Hematopoietic multipotent progenitor cell treated with erythropoietin and hydrocortisone succinate and interleukin-3 and kit ligand, for 6 days (in vitro differentiated cells): ENCODE measurements around the gene CACNA1H.
"Not testable (repeated sequence)": the region's sequence is repeated elsewhere in the genome, so short reads cannot be mapped to it uniquely, and the experiment has no call there.

ENCODE experiments used
- DNase-seq: peaks from one replicate; pipeline ENCODE4 v3.0.0-alpha.2; 2015

The CACNA1H gene

DNA sequence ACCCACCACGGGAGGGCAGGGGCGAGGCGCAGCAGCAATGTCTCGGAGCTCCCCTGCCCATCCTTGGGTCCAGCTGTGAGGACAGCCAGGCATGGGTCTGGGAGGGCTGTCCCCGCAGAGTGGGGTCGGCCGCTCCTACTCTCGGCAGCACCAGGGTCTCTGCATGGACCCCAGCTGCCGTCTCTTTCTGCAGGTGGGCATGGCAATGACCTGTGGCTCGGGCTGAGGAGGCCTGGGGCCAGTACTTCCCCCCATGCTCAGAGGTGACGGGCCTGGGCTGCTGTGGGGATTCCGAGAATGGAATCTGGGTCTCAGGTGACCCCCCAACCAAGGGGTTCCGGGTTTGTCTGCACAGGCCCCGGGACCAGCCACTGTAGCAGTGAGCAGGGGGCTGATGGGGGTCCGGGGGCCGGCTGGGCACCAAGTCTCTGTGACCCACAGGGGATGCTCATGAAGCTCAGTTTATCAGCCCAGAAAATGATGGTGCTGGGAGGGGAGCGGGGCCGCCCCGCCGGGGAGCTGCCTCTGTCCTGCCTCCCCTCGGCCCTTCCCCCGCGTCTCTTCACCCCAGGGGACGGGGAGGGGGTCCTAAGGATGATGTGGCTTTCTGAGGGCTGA lies 23.5 kb downstream of the CACNA1H start:
- DNase-seq: no peak

DNA sequence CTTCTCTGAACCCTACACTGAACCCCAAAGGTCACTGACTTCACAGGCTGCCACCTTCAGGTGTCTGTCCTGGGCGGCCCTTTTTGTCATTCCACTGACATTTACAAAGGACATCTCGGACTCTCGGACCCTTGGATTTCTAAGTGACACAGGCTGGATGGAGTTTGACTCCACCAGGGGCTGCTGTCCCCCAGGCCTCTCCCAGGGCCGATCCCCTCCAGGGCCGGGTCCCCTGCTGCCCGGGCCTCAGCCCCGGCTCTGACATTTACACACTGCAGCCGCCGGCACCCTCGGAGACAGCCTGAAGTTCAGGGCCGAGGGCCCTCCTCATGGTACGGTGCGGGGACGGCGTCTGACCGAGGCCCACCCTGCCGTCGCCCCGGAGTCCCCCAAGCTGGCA lies 24.1 kb downstream of the CACNA1H start:
- DNase-seq: no peak

DNA sequence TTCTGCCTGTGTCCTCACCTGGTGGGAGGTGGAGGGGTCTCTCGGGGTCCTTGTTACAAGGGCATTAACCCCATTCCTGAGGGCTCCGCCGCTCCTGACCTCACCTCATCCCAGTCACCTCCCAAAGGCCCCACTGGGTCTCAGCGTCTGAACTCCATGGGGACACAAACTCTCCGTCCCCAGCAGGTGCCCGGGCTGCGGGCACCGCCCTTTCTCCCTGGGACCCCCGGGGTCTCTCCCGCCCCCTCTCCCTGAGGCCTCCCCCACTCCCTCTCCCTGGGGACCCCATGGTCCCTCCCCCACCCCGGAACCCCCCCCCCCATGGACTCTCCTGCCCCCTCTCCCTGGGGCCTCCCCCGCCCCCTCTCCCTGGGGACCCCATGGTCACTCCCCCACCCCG lies 24.8 kb downstream of the CACNA1H start:
- no peak for DNase-seq

DNA sequence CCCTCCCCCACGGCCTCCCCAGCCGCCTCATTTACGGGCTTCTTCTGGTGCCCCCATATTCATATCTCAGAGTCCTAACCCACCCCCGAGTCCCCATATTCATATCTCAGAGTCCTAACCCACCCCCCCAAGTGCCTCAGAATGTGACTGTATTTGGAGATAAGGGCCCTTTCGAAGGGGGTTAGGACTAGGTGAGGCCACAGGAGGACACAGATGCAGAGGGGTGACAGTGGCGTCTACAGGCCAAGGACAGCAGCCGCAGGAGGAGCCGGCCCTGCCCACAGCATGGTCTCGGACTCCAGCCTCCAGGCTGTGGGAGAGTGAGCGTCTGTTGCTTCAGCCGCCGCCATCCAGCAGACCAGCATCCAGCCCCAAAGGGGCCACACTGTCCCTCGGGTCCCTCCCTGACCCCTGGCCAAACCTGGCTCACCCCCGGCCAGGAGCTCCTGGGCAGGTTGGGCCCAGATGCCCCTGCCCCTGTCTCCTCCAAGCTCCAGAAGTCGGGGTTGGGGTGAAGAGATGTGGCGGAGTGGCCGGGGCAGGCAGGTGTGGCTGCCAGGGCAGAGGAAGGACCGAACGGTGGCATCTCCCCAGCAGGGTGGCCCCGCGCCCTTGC lies 25.5 kb downstream of the CACNA1H start:
- DNase-seq: no peak

DNA sequence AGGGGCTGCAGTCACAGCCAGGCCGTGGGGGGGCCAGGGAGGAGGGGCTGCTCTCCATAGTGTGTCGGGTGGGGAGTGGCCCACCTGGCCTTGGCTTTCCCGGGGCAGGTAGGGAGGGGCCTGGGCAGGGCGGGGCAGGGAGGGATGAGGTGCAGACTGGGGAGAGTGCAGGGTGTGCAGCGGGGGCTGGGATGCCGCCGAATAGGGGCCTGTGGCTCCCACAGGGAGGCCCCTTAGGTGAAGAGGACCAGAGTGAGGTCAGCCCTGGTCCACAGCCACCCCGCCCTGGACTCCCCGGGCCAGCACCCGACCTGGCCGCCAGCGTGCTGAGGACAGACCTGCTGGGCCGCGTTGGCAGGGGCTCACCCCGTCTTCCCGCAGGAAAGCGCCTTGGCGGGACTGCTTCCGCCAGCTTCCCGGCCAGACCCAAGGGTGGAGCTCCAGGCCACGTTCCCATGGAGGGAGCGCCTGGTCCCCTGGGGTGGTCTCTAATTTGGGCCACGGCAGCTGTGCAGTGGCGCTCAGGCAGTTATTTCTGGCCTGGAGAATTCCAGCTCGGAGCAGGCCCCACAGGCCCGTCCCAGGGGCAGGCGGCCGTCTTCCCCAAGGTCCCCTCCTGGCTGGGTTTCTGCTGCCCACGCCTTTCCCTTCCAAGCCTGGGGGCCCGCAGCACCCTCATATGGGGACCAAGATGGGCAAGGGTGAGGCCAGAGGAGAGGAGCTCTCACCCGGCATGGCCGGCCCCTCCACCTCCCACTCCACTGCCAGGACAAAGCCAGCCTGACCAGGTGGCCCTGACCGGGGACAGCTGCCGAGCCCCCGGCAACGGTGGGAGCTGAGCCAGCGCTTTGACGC lies 27.9 kb downstream of the CACNA1H start:
- DNase-seq: no peak

DNA sequence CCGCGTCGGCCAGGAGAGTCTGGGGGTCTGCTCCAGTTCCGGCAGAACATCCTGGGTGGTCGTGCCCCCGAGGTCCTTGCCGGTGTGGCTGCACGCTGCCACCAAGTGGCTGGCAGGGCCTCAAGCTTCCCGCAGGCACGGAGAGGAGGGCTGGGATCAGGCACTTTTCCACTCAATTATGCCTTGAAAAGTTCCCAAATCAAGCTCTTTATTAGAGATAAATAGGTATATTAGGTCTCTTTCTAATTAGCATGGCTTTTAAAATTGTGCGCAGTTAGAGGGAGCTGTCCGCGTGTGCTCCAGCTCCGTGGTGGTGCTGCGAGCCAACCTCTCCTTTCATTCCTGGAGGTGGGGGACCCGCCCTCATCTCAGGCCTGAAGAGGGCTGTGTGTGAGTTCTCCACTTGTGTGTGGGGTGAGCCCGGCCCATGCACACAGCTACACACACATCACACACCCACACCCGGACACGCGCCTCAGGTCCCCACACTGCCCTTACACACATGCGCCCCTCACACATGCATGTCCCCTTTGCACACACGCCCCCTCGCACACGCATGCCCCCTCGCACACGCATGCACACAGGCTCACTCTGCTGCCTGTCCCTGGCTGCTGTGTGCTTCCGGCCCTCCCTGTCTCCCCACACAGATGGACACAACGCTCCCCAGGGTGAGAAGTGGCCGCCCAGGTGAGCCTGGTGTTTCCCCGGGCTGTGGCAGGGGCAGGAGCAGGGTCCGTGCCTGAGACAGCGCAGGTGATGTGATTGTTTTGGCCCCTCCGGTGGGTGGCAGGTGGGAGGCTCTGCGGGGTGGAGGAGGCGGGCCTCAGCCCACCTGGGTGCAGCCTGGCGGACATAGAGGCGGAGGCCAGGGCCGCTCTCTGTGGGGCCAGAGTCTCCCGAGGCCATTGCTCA lies 28.8 kb downstream of the CACNA1H start:
- DNase-seq: no peak

DNA sequence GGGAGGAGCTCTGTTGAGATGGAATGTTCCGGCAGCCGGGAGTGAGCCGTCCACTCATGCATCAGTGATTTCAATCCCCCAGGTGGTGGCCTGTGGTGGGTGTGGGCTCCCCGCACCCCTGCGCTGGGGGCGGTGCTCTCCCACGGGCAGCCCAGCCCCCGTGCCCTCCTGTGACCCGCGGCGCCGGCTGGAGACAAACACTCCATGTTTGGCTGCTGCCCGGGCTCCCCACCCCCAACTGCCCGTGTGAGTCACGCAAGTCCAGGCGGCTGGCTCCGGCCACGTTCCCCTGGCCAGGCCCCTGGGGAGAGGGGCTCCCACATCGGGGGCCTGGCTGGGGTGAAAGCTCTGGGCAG lies 29.4 kb downstream of the CACNA1H start:
- no peak for DNase-seq

DNA sequence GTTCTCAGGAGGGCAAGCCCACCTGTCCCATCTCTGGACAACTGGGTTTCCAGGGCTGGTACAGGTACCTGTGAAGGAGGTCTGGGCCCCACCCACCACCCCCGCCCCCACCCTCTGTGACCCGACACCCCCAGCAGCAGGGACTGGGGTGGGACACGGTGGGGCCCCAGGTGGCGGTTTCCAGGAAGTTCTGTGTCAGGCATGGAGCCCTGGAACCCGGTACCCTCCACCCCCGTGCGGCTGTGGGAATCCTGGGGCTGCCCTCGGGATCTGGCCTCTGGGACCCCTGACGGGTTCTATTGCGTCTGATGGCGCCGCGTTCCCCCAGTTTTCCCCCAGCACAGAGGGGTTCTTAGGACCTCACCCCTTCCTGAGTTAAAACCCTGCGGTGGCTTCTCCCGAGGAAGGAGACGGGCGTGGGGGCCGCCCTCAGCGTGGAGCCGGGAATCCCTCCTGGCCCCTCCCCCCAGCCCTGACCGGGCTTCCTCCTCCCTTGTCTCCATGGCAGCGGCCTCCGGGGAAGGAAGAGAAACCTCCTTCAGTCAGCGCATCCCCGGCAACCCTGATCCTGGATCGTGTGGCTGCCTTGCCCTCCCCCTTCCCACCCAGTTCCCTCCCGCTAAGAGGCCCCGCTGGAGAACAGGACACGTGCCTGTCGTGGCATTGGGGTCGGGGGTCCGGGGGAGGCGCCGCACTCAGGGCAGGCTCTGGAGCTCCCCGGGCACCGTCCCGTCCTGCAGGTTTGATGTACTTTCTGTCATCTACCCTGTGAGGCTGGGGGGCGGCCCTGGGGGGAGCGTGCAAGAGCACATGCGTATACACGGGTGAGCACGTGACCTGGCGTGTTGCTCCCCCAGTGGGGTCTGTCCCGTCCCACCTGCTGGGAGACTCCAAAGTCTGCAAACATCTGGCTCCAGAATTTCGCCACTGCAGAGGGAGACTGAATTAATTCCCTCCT lies 30.3 kb downstream of the CACNA1H start:
- no peak for DNase-seq

DNA sequence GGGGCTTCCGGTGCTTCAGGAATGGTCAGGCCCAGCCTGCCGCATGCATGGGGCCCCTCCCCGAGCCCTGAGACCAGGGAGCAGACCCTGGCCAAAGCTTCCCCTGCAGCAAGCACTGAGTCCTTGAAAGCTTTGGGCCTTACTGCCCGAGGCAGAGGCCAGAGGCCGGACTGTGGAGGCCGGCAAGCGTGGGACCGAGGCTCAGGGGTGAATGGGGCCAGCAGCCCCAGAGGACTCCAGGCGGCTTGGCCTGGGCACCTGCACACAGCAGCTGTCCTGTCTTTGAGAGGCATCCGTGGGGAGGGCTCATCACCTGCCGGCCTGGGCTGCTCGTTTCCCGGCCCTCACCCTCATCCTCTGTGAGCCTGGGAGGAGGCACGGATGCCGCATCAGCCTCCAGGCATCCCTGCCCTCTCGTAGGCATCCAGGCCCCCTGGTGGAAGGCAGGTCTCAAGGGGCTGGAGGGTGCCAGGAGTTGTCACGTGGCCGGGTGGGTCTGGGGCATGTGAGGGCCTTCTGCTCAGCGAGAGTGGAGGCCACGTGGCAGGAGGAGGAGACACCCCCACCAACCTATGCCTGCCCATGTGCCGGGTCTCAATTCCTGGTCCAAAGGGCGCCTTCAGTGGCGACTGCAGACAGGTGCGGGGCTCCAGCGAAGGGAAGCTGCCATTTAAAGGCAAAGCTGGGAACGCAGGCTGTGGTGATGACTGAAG lies 31.4 kb downstream of the CACNA1H start:
- no peak for DNase-seq

DNA sequence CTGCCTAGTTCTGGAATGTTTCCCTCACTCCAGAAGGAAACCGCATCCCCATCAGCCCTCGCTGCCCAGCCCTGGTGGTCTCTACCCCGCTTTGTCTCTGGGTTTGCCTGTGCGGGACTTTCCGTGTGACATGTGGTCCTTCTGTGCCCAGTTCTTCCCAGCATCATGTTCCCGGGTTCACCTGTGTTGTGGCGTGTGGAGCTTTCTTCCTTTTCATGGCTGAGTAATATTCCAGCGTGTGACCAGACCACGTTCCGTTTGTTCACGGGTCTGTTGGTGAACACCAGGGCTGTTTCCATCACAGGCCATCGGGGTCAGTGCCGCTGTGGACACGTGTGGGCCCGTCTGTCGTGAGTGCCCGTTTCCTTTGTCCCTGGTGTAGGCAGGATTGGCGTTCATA lies 32.1 kb downstream of the CACNA1H start:
- DNase-seq: no peak

DNA sequence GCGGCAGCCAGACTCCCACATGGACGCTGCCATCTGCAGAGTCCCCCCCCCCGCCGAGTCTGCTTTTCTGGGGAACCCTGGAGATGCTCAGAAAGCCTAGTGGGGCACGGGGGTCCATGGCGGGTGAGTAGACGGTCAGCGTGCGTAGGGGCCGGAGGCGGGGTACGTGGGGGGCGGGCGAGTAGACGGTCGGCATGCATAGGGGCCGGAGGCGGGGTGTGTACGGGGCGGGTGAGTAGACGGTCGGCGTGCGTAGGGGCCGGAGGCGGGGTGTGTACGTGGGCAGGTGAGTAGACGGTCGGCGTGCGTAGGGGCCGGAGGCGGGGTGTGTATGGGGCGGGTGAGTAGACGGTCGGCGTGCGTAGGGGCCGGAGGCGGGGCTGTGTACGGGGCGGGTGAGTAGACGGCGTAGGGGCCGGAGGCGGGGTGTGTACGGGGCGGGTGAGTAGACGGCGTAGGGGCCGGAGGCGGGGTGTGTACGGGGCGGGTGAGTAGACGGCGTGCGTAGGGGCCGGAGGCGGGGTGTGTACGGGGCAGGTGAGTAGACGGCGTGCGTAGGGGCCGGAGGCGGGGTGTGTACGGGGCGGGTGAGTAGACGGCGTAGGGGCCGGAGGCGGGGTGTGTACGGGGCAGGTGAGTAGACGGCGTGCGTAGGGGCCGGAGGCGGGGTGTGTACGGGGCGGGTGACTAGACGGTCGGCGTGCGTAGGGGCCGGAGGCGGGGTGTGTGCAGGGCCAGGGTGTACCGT lies 32.7 kb downstream of the CACNA1H start:
- DNase-seq: not testable (repeated sequence)

DNA sequence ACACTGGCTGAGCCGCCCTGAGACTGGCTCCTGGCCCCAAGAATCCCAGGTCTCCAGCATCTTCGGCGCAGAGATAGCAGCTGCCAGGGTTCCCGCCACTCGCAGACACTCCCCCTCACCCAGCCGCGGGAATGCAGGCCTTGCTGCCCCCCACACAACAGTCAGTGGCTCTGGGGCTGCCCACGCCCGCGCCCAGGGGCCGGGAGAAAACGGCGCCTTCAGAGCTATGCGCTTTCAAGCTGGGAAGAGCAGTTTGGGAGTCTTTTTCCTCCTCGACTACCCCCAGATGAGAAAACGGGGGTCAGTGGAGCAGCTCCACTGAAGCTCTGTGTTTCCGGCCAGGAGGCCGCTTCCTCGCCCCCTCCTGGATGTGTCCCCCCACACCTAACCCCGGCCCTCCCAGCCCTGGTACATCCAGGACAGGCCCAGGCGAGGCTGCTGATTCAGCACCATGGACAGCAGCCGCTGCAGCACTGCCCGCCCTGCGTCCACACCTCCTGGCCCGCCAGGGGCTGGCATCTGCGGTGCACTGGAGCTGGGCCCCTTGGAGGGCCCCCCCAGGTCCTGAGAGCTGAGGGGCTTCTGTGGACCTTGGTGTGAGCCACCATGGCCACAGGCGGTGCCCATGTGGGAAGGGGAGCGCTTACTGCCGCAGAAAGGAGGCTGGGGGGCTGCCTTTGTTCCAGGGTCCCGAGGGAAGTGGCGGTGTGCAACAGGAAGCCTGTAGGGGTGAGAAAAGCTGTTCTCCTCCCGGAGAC lies 35.7 kb downstream of the CACNA1H start:
- peak; percentile 79 for DNase-seq

DNA sequence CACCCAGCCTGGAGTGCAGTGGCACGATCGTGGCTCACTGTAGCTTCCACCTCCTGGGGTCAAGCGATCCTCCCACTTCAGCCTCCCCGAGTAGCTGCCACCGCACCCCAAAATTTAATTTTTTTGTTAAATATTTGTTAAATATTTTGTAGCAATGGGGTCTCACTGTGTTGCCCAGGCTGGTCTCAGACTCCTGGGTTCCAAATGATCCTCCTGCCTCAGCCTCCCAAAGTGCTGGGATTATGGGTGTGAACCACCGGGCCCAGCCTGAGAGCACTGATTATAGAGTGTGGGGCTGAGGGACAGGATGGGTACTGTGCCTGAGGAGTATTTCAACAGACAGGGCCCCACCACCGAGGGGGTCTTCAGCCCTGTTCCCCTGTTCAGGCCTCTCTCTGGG lies 36.5 kb downstream of the CACNA1H start:
- no peak for DNase-seq

DNA sequence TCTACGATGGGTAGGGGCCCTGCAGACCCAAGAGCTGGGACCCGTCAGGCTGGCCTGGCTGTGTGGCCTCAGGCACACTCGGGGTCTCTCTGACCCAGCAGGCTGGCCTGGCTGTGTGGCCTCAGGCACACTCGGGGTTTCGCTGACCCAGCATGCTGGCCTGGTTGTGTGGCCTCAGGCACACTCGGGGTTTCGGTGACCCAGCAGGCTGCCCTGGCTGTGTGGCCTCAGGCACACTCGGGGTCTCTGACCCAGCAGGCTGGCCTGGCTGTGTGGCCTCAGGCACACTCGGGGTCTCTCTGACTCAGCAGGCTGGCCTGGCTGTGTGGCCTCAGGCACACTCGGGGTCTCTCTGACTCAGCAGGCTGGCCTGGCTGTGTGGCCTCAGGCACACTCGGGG lies 37.9 kb downstream of the CACNA1H start:
- not testable (repeated sequence) for DNase-seq

DNA sequence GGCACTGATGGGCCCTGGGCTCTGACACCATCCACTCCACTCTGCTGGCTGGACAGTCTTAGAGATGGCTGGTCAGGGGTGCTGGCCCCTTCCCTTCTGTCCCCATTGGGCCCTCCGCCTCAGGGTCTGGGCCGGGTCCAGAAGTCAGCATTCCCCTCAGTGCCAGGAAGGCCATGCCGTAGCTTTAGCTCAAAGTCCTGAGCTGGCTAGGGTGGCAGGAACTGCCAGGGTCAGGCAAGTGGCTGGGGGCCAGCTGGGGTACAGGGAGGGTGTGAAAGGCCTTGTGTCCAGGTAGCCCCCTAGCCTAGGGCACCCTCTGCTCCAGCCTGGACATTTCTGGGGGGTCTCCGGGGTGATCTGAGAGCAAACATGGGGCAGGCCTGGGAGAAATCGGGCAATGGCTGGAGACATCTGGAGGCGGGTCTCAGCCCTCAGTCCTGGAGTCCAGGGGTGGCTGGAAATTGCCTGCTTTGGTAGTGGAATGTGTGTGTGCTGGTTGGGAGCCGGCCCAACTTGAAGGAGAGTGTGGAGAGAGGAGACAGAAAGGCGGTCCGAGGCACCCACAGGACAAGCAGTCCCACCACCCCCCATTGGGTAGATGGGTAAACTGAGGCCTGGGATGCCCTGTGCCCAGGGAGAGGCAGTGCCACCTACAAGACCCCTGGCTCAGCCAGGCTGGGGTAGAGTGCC lies 39.6 kb downstream of the CACNA1H start:
- no peak for DNase-seq

DNA sequence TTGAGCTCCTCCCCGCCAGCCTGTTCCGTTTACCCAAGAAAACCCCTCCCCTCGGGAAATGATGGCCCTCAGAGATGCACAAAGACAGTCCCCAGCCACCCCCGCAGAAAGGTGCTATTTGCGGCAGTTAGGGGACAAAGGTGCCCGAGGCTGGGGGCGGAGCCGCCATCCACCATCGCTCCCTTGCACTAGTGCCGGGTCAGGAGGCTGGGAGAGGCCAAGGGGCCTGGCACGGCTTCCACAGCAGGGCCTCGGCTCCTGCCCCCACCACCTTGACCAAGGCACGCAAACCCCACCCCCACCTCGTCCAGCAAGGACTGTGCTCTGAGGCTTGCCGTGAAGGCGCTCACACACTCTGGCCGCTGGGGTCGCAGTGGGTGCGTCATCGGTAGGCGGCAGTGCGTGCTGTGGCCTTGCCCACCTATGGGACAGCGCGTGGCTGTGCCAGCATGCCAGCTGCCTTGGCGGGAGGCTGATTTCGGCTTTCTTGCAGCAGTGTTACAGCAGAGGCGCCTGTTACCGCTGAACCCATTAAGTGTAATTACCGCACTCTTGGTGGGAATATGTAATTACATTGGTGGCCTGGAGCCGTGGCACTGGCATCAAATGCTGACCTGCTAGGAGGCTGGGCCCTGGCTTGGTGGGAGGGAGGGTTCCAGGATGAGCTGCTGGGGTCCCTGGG lies 40.4 kb downstream of the CACNA1H start:
- DNase-seq: no peak

DNA sequence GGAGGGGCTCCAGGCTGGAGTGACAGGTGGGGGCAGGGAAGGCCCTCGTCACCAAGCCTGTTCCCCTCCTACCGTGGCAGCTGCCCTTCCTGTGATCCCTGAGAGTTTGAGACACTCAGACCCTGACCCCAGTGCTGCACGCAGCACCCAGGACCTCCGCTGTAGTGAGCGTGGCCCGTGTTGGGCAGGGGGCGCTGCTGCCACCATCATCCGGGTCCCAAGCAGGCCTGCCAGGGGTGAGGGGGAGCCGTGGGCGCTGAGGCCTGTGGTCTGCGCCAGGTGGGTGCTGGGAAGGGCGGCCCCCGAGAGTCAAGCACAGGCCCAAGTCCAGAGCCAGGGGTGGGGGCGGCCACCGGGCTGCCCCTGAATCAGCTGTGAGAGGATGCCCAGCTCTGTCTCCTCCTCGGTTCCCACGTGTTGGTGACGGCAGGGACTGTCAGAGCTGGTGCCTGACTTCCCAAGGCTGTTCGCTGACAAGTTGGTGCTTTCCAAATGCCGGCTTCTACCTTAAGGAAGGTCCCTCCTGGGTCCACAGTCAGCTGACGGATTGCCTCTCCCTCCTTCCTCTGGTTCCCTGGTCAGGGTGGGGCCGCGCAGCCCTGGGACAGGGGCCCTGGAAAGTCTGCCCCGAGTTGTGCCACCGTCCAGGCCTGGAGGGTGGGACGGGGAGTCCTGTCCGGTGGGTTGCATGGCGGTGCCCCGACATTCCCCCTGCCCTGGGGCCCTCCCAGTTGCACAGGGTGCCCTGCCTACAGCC lies 41.1 kb downstream of the CACNA1H start:
- DNase-seq: no peak
